Measurements from ENCODE around the gene UGT1A10.

DNA sequence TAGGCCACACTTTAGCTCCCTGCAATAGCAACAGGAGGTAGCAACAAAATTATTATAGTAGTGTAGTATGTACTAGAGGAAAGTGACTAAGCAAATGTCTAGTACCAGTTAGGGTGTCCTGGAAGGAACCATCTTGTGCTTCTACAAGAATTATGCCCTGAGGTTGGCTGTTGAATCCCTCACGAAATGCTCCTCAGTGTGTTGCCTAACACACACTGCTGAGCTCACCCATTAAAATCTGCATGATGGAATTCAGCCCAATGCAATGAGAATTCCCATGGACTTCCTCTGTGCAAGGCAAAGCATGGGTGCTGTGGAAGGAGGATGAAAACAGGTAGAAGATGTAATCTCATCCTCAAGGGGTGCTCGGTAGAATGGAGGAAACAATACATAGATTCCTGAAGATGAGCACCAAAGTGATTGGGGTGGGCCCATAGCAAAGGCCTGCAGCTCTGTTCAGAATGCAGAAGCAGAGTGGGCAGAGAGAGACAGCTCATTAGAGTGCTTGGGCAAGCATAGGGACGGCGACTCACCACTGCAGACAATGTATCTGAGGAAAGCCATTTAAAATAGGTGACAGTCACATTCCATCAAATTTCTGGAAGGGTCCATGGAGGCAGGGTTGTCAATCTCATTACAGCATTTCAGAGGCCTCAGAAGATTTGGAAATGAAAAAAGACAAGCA lies 44.3 kb downstream of the UGT1A10 start:
- TF ChIP-seq CTCF (IDR thresholded peaks at IDR 0.05; ENCODE audit: low read depth, low read length, poor library complexity, severe bottlenecking) (no peak), EZH2phosphoT487 (IDR thresholded peaks at IDR 0.05; ENCODE audit: borderline replicate concordance, low read length) (no peak)

Data from DOHH2 (cell line).